ENCODE results near the gene UBE2O.
A peak's percentile ranks its signal among the peaks of the same experiment; 100 is the strongest.

The UBE2O gene

DNA sequence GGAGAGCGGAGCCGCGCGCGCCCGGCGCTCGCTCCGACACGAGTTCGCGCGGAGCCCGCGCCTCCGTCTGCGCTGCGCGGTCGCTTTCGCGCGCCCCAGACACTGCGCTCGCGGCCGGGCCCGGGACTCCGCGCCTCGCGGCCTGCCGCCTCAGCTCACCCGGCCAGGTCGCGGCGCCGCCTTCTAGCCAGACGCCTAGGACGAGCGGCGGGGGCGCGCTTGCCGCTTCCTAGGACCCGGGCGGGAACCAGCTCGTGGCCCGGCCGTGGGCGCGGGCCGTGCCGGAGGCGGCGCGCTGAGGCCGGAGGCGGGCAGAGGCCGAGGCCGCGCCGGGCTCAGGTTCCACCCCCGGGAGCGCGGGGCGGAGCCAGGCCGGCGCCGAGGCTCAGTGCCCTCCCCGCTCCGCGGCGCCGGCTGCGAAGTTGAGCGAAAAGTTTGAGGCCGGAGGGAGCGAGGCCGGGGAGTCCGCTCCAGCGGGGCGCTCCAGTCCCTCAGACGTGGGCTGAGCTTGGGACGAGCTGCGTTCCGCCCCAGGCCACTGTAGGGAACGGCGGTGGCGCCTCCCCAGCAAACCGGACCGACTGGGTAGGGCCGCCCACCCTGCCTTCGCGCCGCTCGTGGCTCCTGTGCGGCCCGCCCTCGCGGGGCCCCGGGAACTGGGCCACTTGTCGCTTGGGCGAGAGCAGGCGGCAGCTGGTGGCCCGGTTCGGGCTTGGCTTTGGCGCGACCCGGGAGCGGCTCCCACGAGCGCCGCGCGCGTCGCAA, 68.5 kb downstream of the UBE2O start, which contains the start of gene SPHK1:
Gene SPHK1, plus strand, starts transcription at position 388 of the 765 bp plus-strand sequence. CDS start 1,036 bp downstream, outside the sequence.
- Histone ChIP-seq H3K36me3 (ENCODE audit: insufficient read depth, low read length) (no peaks in the 10 kb centered on the region), H3K9me3 (ENCODE audit: insufficient read depth, low read depth, low read length) (no peaks in the 10 kb centered on the region), H3K4me1 (ENCODE audit: insufficient read depth, low read length) (peaks cover 16% of the 10 kb centered on the region), H3K4me3 (ENCODE audit: low read length) (peak within 1 kb of the TSS; percentile 61), H3K27ac (ENCODE audit: low read depth, low read length) (no peak within 1 kb of the TSS), H3K9ac (ENCODE audit: low read depth, low read length) (peak within 1 kb of the TSS; percentile 56), H3K27me3 (ENCODE audit: insufficient read depth, low read length) (peaks cover 46% of the 10 kb centered on the region)
- under 1% methylated on average over 118 of the region's 118 CpGs for WGBS

DNA sequence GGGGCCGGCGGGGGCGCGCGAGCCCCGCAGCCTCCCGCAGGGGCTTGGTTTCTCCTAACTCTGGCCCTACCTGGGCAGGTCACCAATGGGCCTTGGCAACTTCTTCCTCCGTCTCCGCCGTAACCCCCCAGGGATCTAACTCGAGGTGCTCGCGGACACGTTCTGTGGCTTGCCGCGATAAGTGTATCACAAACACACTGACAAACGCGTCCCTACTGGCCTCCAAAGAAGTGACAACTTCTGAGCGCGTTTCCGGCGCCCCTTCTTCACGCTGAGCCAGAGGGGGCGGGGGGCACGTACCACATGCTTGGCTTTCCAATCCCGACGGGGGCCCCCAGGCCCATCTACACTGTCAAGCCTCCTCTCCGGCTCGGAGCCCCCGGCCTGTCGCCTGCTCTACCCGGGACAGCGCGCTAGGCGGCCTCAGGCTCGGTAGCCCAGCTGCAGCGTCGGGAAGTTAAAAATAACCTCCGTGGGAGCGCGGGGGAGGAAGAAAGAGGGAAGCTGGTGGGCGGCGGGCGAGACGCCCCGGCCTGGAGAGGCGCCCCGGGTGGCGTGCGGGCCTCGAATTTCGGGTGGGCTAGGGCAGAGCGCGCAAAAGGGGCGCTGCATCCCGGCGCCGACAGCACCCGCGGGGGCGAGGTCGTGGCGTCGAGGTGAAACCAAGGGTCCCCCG, 69.3 kb downstream of the UBE2O start:
- peaks cover 8% of the 10 kb centered on the region; the same call in 1 of the 2 replicates for H3K4me1 ChIP-seq (ENCODE audit: insufficient read depth, low read length)
- peak overlapping the region; percentile 56; the same call in 1 of the 2 replicates for H3K9ac ChIP-seq (ENCODE audit: low read depth, low read length)
- H3K36me3 ChIP-seq (ENCODE audit: insufficient read depth, low read length), result no peaks in the 10 kb centered on the region
- H3K4me3 ChIP-seq (ENCODE audit: low read length), result peak overlapping the region; percentile 61
- H3K9me3 ChIP-seq (ENCODE audit: insufficient read depth, low read depth, low read length), result no peaks in the 10 kb centered on the region
- under 1% methylated on average over 65 of the region's 65 CpGs for WGBS
- H3K27me3 ChIP-seq (ENCODE audit: insufficient read depth, low read length), result peaks cover 46% of the 10 kb centered on the region
- no peak overlapping the region for H3K27ac ChIP-seq (ENCODE audit: low read depth, low read length)

DNA sequence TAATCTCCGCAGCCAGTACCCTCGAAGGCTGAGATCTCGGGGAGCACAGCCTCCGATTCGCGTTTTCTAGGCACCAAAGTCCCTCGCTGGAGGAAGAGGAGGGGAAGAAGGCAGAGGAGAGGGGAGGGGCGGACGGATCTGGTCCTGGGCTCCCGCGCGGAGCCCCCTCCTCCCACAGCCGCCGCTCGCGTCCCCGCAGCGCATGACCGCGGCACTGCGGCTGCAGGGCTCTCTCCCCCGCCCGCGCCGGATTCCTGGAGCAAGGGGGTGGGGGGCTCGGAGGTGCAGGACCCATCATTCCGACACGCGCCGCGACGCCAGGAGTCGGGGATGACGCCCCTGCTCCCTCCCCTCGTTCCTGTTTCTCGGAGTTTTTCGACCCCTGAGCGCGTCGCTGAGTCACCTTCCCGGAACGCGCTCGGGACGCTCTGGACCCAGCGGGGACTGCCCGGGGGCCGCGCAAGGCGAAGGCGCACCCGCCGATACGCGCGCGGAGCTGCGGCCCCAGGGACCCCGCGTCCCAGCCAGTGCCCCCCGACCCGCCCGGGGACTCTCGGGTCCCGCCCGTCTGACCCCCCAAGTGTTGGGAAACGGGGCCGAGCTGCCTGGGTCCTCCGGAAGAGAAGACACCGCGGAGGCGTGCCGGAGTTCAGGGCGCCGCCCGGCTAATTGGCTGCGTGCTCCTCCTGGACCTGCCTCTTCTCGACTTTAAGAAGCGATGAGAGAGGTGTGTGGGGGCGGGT, 70.0 kb downstream of the UBE2O start:
- Histone ChIP-seq H3K9me3 (ENCODE audit: insufficient read depth, low read depth, low read length) (no peaks in the 10 kb centered on the region), H3K36me3 (ENCODE audit: insufficient read depth, low read length) (no peaks in the 10 kb centered on the region), H3K4me3 (ENCODE audit: low read length) (peak overlapping the region; percentile 61), H3K4me1 (ENCODE audit: insufficient read depth, low read length) (peaks cover 8% of the 10 kb centered on the region; the same call in 1 of the 2 replicates), H3K27me3 (ENCODE audit: insufficient read depth, low read length) (peaks cover 46% of the 10 kb centered on the region), H3K9ac (ENCODE audit: low read depth, low read length) (peak overlapping the region; percentile 15; the same call in 1 of the 2 replicates), H3K27ac (ENCODE audit: low read depth, low read length) (no peak overlapping the region)
- under 1% methylated on average over 80 of the region's 80 CpGs for WGBS

DNA sequence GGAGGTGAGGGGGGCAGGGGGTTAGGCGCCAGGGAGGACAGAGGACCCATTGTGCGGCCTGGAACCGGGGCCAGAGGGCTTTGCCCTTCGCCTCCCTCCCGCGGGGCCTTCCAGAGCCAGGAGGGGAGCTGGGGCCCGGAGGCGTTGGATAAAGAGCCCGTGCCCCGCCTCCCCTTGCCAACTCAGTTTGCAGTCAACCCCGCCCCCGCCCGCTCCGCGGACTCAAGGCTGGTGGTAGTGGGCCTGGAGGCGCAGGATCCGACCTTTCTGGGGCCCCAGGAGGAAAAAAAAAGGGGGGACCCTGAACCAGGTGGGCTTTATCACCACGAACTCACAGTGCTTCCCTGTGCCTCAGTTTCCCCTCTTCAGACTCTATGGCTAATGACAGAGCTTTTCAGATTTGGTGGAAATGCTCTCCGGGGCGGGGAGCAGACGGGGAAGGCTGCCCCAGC, 70.6 kb downstream of the UBE2O start:
- H3K4me1 ChIP-seq (ENCODE audit: insufficient read depth, low read length), result peaks cover 8% of the 10 kb centered on the region; the same call in 1 of the 2 replicates
- H3K4me3 ChIP-seq (ENCODE audit: low read length), result peak overlapping the region; percentile 61
- H3K27ac ChIP-seq (ENCODE audit: low read depth, low read length), result no peak overlapping the region
- under 1% methylated on average over 21 of the region's 21 CpGs for WGBS
- H3K9ac ChIP-seq (ENCODE audit: low read depth, low read length), result peak overlapping the region; percentile 15; the same call in 1 of the 2 replicates
- H3K36me3 ChIP-seq (ENCODE audit: insufficient read depth, low read length), result no peaks in the 10 kb centered on the region
- H3K9me3 ChIP-seq (ENCODE audit: insufficient read depth, low read depth, low read length), result no peaks in the 10 kb centered on the region
- peaks cover 46% of the 10 kb centered on the region for H3K27me3 ChIP-seq (ENCODE audit: insufficient read depth, low read length)

DNA sequence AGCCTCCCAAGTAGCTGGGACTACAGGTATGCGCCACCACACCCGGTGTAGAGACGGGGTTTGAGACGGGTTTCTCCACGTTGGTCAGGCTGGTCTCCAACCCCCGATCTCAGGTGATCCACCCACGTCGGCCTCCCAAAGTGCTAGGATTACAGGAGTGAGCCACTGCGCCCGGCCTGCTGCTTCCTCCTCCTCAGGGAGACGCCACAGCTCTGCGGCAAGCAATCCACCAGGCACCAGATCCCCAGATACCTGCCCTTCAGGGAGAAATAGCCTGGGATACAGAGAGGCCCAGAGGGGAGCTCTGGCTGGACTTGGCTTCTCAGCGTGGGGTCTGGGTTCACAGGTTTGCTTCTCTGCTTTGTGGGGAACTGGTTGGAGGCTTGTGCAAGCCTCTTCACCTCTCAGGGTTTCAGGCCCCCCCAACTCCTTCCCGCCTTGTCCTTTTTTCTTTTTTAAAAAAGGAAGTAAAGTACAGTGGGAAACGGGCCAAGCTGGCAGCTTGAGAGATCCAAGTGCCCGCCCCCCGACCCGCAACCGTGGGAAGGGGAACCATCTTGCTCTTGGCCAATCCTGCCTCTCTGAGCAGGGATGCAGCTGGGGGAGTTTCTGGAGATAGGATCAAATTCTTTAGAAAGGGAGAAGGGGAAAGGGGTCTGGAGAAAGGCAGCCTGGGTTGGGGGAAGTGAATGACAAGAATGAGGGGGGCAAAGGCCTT, 71.2 kb downstream of the UBE2O start:
- Histone ChIP-seq H3K9me3 (ENCODE audit: insufficient read depth, low read depth, low read length) (no peaks in the 10 kb centered on the region), H3K27me3 (ENCODE audit: insufficient read depth, low read length) (peaks cover 46% of the 10 kb centered on the region), H3K27ac (ENCODE audit: low read depth, low read length) (no peak overlapping the region; the same call in 1 of the 2 replicates), H3K4me1 (ENCODE audit: insufficient read depth, low read length) (peaks cover 8% of the 10 kb centered on the region; the same call in 1 of the 2 replicates), H3K9ac (ENCODE audit: low read depth, low read length) (no peak overlapping the region), H3K4me3 (ENCODE audit: low read length) (peak overlapping the region; percentile 61), H3K36me3 (ENCODE audit: insufficient read depth, low read length) (no peaks in the 10 kb centered on the region)
- 63% methylated on average over 18 of the region's 19 CpGs for WGBS

DNA sequence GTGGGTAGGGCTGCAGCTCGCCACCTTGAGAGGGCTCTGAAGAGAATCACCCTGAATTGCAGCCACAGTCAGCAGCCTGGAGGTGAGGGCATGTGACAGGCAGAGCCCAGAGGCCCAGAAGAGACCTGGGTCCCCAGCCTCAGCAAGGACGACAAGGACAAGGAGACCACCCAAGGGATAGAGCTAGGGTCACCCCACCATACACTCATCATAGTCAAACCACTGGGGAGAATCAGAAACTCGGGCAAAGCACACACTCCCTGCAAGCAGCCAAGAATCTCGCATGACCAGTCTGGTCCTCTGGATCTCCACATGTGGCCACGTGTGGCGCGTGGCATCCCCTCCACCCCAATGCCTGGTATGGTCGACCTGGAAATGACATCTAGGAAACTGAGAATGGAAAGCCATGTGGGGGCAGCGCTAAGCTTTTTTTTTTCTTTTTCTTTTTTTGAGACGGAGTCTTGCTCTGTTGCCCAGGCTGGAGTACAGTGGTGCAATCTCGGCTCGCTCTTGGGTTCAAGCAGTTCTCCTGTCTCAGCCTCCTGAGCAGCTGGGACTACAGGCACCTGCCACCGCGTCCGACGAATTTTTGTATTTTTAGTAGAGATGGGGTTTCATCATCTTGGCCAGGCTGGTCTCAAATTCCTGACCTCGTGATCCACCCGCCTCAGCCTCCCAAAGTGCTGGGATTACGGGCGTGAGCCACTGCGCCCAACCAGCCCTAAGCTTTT, 73.1 kb downstream of the UBE2O start:
- Histone ChIP-seq H3K9me3 (ENCODE audit: insufficient read depth, low read depth, low read length) (no peaks in the 10 kb centered on the region), H3K27ac (ENCODE audit: low read depth, low read length) (no peak overlapping the region), H3K36me3 (ENCODE audit: insufficient read depth, low read length) (no peaks in the 10 kb centered on the region), H3K27me3 (ENCODE audit: insufficient read depth, low read length) (peaks cover 30% of the 10 kb centered on the region), H3K4me1 (ENCODE audit: insufficient read depth, low read length) (peaks cover 8% of the 10 kb centered on the region; the same call in 1 of the 2 replicates), H3K4me3 (ENCODE audit: low read length) (no peak overlapping the region), H3K9ac (ENCODE audit: low read depth, low read length) (no peak overlapping the region)
- 91% methylated on average over 21 of the region's 21 CpGs for WGBS

DNA sequence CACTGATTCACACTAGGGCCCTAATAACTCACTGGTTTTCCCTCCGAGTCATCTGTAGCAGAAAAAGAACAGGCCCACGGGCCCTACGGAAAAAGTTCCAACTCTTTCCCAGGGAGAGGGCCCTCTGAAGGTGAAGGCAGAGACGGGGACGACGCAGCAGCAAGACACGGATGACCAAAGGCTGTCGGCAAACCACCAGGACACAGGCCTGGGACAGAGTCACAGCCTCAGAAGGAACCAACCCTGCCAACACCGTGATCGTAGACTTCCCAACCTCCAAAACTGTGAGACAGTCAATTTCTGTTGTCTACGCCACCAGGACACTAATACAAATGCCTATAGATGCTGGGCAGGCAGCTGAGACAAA, 73.7 kb downstream of the UBE2O start:
- Histone ChIP-seq H3K9me3 (ENCODE audit: insufficient read depth, low read depth, low read length) (no peaks in the 10 kb centered on the region), H3K4me1 (ENCODE audit: insufficient read depth, low read length) (peaks cover 8% of the 10 kb centered on the region; the same call in 1 of the 2 replicates), H3K4me3 (ENCODE audit: low read length) (no peak overlapping the region), H3K9ac (ENCODE audit: low read depth, low read length) (no peak overlapping the region), H3K27me3 (ENCODE audit: insufficient read depth, low read length) (peaks cover 25% of the 10 kb centered on the region), H3K27ac (ENCODE audit: low read depth, low read length) (no peak overlapping the region), H3K36me3 (ENCODE audit: insufficient read depth, low read length) (no peaks in the 10 kb centered on the region)
- WGBS, result 89% methylated on average over 11 of the region's 11 CpGs

DNA sequence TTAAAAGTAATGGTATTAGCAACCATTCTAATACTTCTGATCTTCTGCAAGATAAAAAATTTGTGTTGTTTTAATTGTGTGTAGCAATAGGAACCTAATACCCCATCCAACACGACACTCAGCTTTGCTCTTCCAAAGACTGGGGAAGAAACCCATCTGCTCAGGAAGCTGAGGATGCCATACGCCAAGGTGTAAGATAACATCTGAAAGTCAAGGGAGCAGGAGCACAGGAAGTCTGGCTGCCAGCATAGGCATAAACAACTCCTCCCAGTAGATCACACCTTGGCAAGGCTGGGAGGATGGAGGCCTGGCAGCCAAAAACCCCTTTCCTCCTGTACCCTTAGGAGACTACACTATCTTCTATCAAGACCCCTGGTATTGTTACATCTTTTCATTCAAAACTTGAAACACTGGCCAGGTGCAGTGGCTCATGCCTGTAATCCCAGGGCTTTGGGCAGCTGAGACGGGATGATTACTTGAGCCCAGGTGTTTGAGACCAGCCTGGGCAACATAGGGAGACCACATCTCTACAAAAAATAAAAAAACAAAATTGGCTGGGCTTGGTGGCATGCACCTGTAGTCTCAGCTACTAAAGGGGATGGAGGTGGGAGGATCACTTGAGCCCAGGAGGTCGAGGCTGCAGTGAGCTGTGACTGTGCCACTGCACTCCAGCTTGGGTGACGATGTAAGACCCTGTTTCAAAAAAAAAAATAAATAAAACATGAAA, 74.2 kb downstream of the UBE2O start:
- Histone ChIP-seq H3K4me1 (ENCODE audit: insufficient read depth, low read length) (peaks cover 8% of the 10 kb centered on the region; the same call in 1 of the 2 replicates), H3K27me3 (ENCODE audit: insufficient read depth, low read length) (peaks cover 19% of the 10 kb centered on the region), H3K9ac (ENCODE audit: low read depth, low read length) (no peak overlapping the region), H3K4me3 (ENCODE audit: low read length) (no peak overlapping the region), H3K36me3 (ENCODE audit: insufficient read depth, low read length) (no peaks in the 10 kb centered on the region), H3K27ac (ENCODE audit: low read depth, low read length) (no peak overlapping the region), H3K9me3 (ENCODE audit: insufficient read depth, low read depth, low read length) (no peaks in the 10 kb centered on the region)
- WGBS, result 95% methylated on average over 4 of the region's 5 CpGs

DNA sequence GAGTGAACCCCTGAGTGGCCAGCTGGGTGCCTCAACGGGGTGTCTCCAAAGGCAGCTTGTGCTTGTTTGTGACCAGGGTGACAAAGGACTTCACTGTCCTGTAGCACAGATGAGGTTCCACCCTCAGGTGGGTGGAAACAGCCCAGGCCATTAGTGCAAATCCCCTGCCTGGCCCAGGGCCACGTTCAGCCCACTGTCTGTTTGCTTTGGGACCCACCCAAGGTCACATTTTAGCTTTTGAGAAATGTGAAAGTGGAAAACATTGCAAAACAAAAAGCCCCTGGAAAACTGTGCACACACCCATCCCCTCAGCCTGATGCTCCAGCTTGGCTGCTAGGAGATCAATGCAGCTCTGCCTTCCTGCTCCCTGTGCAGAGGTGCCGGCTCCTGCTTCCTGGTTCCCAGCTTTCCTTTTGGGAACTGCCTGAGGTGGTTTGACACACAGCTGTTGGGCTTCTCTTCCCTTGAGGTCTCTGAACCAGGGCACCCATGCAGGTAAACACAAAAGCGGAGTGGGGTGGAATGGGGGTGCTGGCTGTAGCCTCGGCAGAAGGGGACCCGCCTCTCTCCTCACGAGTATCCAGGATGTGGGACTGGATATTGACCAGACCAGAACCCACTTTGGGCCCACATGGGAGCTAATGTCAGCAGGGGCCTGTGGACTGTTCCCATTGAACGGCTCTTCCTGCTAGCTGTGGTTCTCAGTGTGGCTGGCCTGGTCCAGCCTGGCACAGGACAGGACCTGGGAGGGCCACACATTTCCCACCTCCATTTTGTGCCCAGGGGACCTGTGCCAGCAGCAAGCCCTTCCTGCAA, 76.4 kb downstream of the UBE2O start:
- no peak overlapping the region for H3K9ac ChIP-seq (ENCODE audit: low read depth, low read length)
- 82% methylated on average over 8 of the region's 8 CpGs for WGBS
- no peaks in the 10 kb centered on the region; the same call in 1 of the 2 replicates for H3K27me3 ChIP-seq (ENCODE audit: insufficient read depth, low read length)
- 0 out of 2 replicates have a peak, but pooled peaks cover 5% of the 10 kb centered on the region for H3K4me1 ChIP-seq (ENCODE audit: insufficient read depth, low read length)
- no peaks in the 10 kb centered on the region for H3K9me3 ChIP-seq (ENCODE audit: insufficient read depth, low read depth, low read length)
- H3K36me3 ChIP-seq (ENCODE audit: insufficient read depth, low read length), result no peaks in the 10 kb centered on the region
- H3K4me3 ChIP-seq (ENCODE audit: low read length), result no peak overlapping the region
- no peak overlapping the region for H3K27ac ChIP-seq (ENCODE audit: low read depth, low read length)

All from HUES64 (cell line).